ENCODE data around the gene ANKRD7. TPM values are rescaled to one million over a fixed set of nuclear protein-coding genes. Genes with fewer than 3 reads are reported as not detected.

ANKRD7 gene
- total RNA-seq, 1 experiment from 2014 or later, result 1.7 TPM

GRCh38 chr7:118219157-118219512 is 5.4 kb upstream of the ANKRD7 start:
- no peak overlapping the region for H3K4me3 Mint-ChIP-seq
- peaks cover 8% of the 10 kb centered on the region for H3K4me1 Mint-ChIP-seq
- CTCF ChIA-PET, result no interaction called here
- H3K27ac Mint-ChIP-seq, result no peak overlapping the region
- DNase-seq (ENCODE audit: low spot score) (no peak), ATAC-seq (no peak)
- no peak for TF ChIP-seq TCF7 (CRISPR knock-in tag; IDR thresholded peaks at IDR 0.05; ENCODE audit: low read depth)
- TF ChIP-seq FOXK1 (CRISPR knock-in tag; IDR thresholded peaks at IDR 0.05), result no peak
- no peak for TF ChIP-seq SP1 (CRISPR knock-in tag; conservative IDR thresholded peaks at IDR 0.05)
- no peak for TF ChIP-seq CTCF (IDR thresholded peaks at IDR 0.05)
- no peak for TF ChIP-seq CREB1 (CRISPR knock-in tag; IDR thresholded peaks at IDR 0.05)
- TF ChIP-seq RELA (CRISPR knock-in tag; IDR thresholded peaks at IDR 0.05; ENCODE audit: borderline replicate concordance), result no peak
- TF ChIP-seq JAZF1 (CRISPR knock-in tag; IDR thresholded peaks at IDR 0.05), result no peak
- TF ChIP-seq NR2C2 (CRISPR knock-in tag; IDR thresholded peaks at IDR 0.05), result no peak
- TF ChIP-seq ARID4B (CRISPR knock-in tag; IDR thresholded peaks at IDR 0.05; ENCODE audit: borderline replicate concordance), result no peak
- no peak for TF ChIP-seq USF2 (CRISPR knock-in tag; IDR thresholded peaks at IDR 0.05)
- no peak for TF ChIP-seq ZNF425 (CRISPR knock-in tag; conservative IDR thresholded peaks at IDR 0.05)
- TF ChIP-seq ELF4 (CRISPR knock-in tag; IDR thresholded peaks at IDR 0.05; ENCODE audit: low read depth), result no peak
- no peak for TF ChIP-seq CDX4 (CRISPR knock-in tag; IDR thresholded peaks at IDR 0.05; ENCODE audit: borderline replicate concordance)
- peaks cover 6% of the 10 kb centered on the region for H3K27me3 Mint-ChIP-seq (ENCODE audit: low read depth)
- no peaks in the 10 kb centered on the region for H3K9me3 Mint-ChIP-seq
- POLR2A ChIA-PET, result no interaction called here
- H3K36me3 Mint-ChIP-seq, result no peaks in the 10 kb centered on the region

GRCh38 chr7:118220583-118220982 is 3.9 kb upstream of the ANKRD7 start:
- H3K9me3 Mint-ChIP-seq, result no peaks in the 10 kb centered on the region
- H3K27me3 Mint-ChIP-seq (ENCODE audit: low read depth), result no peaks in the 10 kb centered on the region
- H3K36me3 Mint-ChIP-seq, result no peaks in the 10 kb centered on the region
- no peak for ATAC-seq
- H3K27ac Mint-ChIP-seq, result no peak overlapping the region
- no peak for DNase-seq (ENCODE audit: low spot score)
- ChIA-PET CTCF (interaction anchor here (1.0 kb wide), 1 partner anchor 25 kb away, joined by 3 read pairs; no protein-coding TSS in a partner anchor), POLR2A (no interaction called here)
- TF ChIP-seq TEAD1 (CRISPR knock-in tag; IDR thresholded peaks at IDR 0.05), result no peak
- no peak overlapping the region for H3K4me3 Mint-ChIP-seq
- no peaks in the 10 kb centered on the region for H3K4me1 Mint-ChIP-seq

All from WTC11 (cell line).